Measurements from ENCODE around the gene KIAA1549.

KIAA1549 gene

GRCh38 chr7:138882249-138882648, 98.9 kb downstream of the KIAA1549 start:
- no peak for DNase-seq (ENCODE audit: low spot score)

GRCh38 chr7:138881579-138882188, 99.5 kb downstream of the KIAA1549 start:
- DNase-seq (ENCODE audit: low spot score), result no peak

GRCh38 chr7:138880881-138881578, 100.2 kb downstream of the KIAA1549 start:
- DNase-seq (ENCODE audit: low spot score), result no peak

- no peak for DNase-seq (ENCODE audit: low spot score)
These were observed 101.8 kb downstream of the KIAA1549 start for GRCh38 chr7:138879356-138879755.

GRCh38 chr7:138878856-138879255, 102.3 kb downstream of the KIAA1549 start:
- DNase-seq (ENCODE audit: low spot score), result no peak

GRCh38 chr7:138878051-138878450, 103.1 kb downstream of the KIAA1549 start:
- no peak for DNase-seq (ENCODE audit: low spot score)

GRCh38 chr7:138876326-138876725, 104.9 kb downstream of the KIAA1549 start:
- DNase-seq (ENCODE audit: low spot score), result no peak

- DNase-seq (ENCODE audit: low spot score), result no peak
These were observed 105.4 kb downstream of the KIAA1549 start for GRCh38 chr7:138875794-138876193.

- DNase-seq (ENCODE audit: low spot score), result no peak
These were observed 107.8 kb downstream of the KIAA1549 start for GRCh38 chr7:138873220-138873892.

- no peak for DNase-seq (ENCODE audit: low spot score)
These were observed 108.6 kb downstream of the KIAA1549 start for GRCh38 chr7:138872576-138872975.

- no peak for DNase-seq (ENCODE audit: low spot score)
These were observed 109.4 kb downstream of the KIAA1549 start for GRCh38 chr7:138871814-138872090.

GRCh38 chr7:138871065-138871813, 110.0 kb downstream of the KIAA1549 start:
- DNase-seq (ENCODE audit: low spot score), result no peak

- no peak for DNase-seq (ENCODE audit: low spot score)
These were observed 111.8 kb downstream of the KIAA1549 start for GRCh38 chr7:138869353-138869752.

GRCh38 chr7:138868711-138869110, 112.5 kb downstream of the KIAA1549 start:
- DNase-seq (ENCODE audit: low spot score), result no peak

- DNase-seq (ENCODE audit: low spot score), result no peak
These were observed 113.4 kb downstream of the KIAA1549 start for GRCh38 chr7:138867744-138868143.

GRCh38 chr7:138866353-138866752, 114.8 kb downstream of the KIAA1549 start:
- no peak for DNase-seq (ENCODE audit: low spot score)

GRCh38 chr7:138865843-138866242, 115.3 kb downstream of the KIAA1549 start:
- no peak for DNase-seq (ENCODE audit: low spot score)

GRCh38 chr7:138864667-138865066, 116.5 kb downstream of the KIAA1549 start:
- DNase-seq (ENCODE audit: low spot score), result peak; percentile 22

GRCh38 chr7:138863931-138864330, 117.3 kb downstream of the KIAA1549 start:
- DNase-seq (ENCODE audit: low spot score), result no peak

- no peak for DNase-seq (ENCODE audit: low spot score)
These were observed 120.1 kb downstream of the KIAA1549 start for GRCh38 chr7:138861051-138861450.

GRCh38 chr7:138857728-138858127, 123.5 kb downstream of the KIAA1549 start:
- DNase-seq (ENCODE audit: low spot score), result no peak

- DNase-seq (ENCODE audit: low spot score), result no peak
These were observed 127.0 kb downstream of the KIAA1549 start for GRCh38 chr7:138854115-138854645.

- DNase-seq (ENCODE audit: low spot score), result no peak
These were observed 127.7 kb downstream of the KIAA1549 start for GRCh38 chr7:138853448-138853847.
